ENCODE data around the gene SPATA20. TPM values are rescaled to one million over a fixed set of nuclear protein-coding genes. Genes with fewer than 3 reads are reported as not detected.

Gene SPATA20
- total RNA-seq, 1 experiment from 2014 or later = 24.6 TPM

GRCh38 chr17:50593321-50593720 lies 46.3 kb downstream of the SPATA20 start:
- Mint-ChIP-seq H3K9me3 (no peaks in the 10 kb centered on the region), H3K27ac (no peak overlapping the region), H3K4me3 (no peak overlapping the region), H3K4me1 (peaks cover 9% of the 10 kb centered on the region), H3K36me3 (no peaks in the 10 kb centered on the region), H3K27me3 (ENCODE audit: low read depth) (no peaks in the 10 kb centered on the region)
- POLR2A ChIA-PET = no interaction called here
- DNase-seq (ENCODE audit: low spot score) (peak; percentile 64), ATAC-seq (peak; percentile 32)
- TF ChIP-seq SOX15 (CRISPR knock-in tag; IDR thresholded peaks at IDR 0.05) (no peak), TP53 (CRISPR knock-in tag; IDR thresholded peaks at IDR 0.05) (no peak), NFATC4 (CRISPR knock-in tag; IDR thresholded peaks at IDR 0.05) (no peak), FOXP1 (CRISPR knock-in tag; IDR thresholded peaks at IDR 0.05; ENCODE audit: borderline replicate concordance) (no peak), ZBTB43 (CRISPR knock-in tag; IDR thresholded peaks at IDR 0.05) (no peak)
- CTCF ChIA-PET = interaction anchor here (0.5 to 2.0 kb wide), 10 partner anchors 10 to 112 kb away, joined by 3 to 17 read pairs (median 4); partner anchors contain the start of gene CACNA1G

GRCh38 chr17:50594128-50594823 lies 47.3 kb downstream of the SPATA20 start:
- ChIA-PET POLR2A (no interaction called here), CTCF (no interaction called here)
- H3K36me3 Mint-ChIP-seq = no peaks in the 10 kb centered on the region
- no peaks in the 10 kb centered on the region for H3K27me3 Mint-ChIP-seq (ENCODE audit: low read depth)
- ATAC-seq = no peak
- peaks cover 9% of the 10 kb centered on the region for H3K4me1 Mint-ChIP-seq
- no peak for DNase-seq (ENCODE audit: low spot score)
- H3K9me3 Mint-ChIP-seq = no peaks in the 10 kb centered on the region
- H3K4me3 Mint-ChIP-seq = no peak overlapping the region
- no peak for TF ChIP-seq FOXK1 (CRISPR knock-in tag; IDR thresholded peaks at IDR 0.05)
- TF ChIP-seq RELA (CRISPR knock-in tag; IDR thresholded peaks at IDR 0.05; ENCODE audit: borderline replicate concordance) = no peak
- no peak for TF ChIP-seq ERG (CRISPR knock-in tag; IDR thresholded peaks at IDR 0.05)
- TF ChIP-seq TEAD4 (CRISPR knock-in tag; IDR thresholded peaks at IDR 0.05) = no peak
- no peak for TF ChIP-seq AR (CRISPR knock-in tag; IDR thresholded peaks at IDR 0.05)
- no peak for TF ChIP-seq ZNF263 (CRISPR knock-in tag; IDR thresholded peaks at IDR 0.05; ENCODE audit: low read depth)
- no peak for TF ChIP-seq OVOL2 (CRISPR knock-in tag; IDR thresholded peaks at IDR 0.05; ENCODE audit: borderline replicate concordance)
- TF ChIP-seq HMGXB4 (CRISPR knock-in tag; IDR thresholded peaks at IDR 0.05) = no peak
- TF ChIP-seq NR3C1 (CRISPR knock-in tag; conservative IDR thresholded peaks at IDR 0.05; ENCODE audit: low read depth) = no peak
- TF ChIP-seq JUN (CRISPR knock-in tag; IDR thresholded peaks at IDR 0.05) = no peak
- no peak for TF ChIP-seq ZNF232 (CRISPR knock-in tag; IDR thresholded peaks at IDR 0.05)
- no peak for TF ChIP-seq HMGA2 (CRISPR knock-in tag; IDR thresholded peaks at IDR 0.05)
- H3K27ac Mint-ChIP-seq = no peak overlapping the region
